Endometrial microvascular endothelial cells (primary cell): Measurements from ENCODE around the gene ZNF837. TPM values are rescaled to one million over a fixed set of nuclear protein-coding genes. Genes with fewer than 3 reads are reported as not detected.

Source experiments
- in situ Hi-C: cut with HindIII; loops from 2 replicates; pipeline ENCODE4 v1.10.0; 2017; ENCODE audit warnings: low sequenced_read_pairs, low pct_unique_long_range_greater_than_20kb; ENCODE audit errors: inconsistent ontology term
- total RNA-seq: library from RNA; depleted of rRNA; stranded (reverse); fragments of >200 nt; gene quantifications from one replicate; pipeline ENCODE4 v1.2.3, GENCODE V29; 2015; ENCODE audit errors: inconsistent ontology term

Gene ZNF837
- total RNA-seq, 1 donor from 2014 or later: 3.1 TPM

- in situ Hi-C loops: no loop called here
These were observed 16.8 kb upstream of the ZNF837 start for GRCh38 chr19:58397533-58398037.

GRCh38 chr19:58396691-58397532, 16.1 kb upstream of the ZNF837 start:
- in situ Hi-C loops: no loop called here

GRCh38 chr19:58395979-58396627, 15.3 kb upstream of the ZNF837 start:
- in situ Hi-C loops: no loop called here

GRCh38 chr19:58395220-58395978, 14.6 kb upstream of the ZNF837 start, which contains the start of gene RNF225:
Gene RNF225, plus strand, starts transcription at chr19:58395656. Its CDS starts 434 bp downstream, at chr19:58396090.
- in situ Hi-C loops: no loop called here

GRCh38 chr19:58394821-58395219, 14.0 kb upstream of the ZNF837 start:
- in situ Hi-C loops: no loop called here

- in situ Hi-C loops: no loop called here
These were observed 12.8 kb upstream of the ZNF837 start for GRCh38 chr19:58393725-58394033.

GRCh38 chr19:58392945-58393724, 12.3 kb upstream of the ZNF837 start:
- in situ Hi-C loops: no loop called here

- in situ Hi-C loops: no loop called here
These were observed 7.3 kb upstream of the ZNF837 start for GRCh38 chr19:58388175-58388526.

- in situ Hi-C loops: no loop called here
These were observed 6.7 kb upstream of the ZNF837 start for GRCh38 chr19:58387338-58388174.

GRCh38 chr19:58386576-58387337, 5.9 kb upstream of the ZNF837 start, which contains the start of gene RPS5:
Gene RPS5, plus strand, starts transcription at chr19:58387269. Its CDS starts 869 bp downstream, at chr19:58388138.
- in situ Hi-C loops: no loop called here

GRCh38 chr19:58385891-58386575, 5.2 kb upstream of the ZNF837 start:
- in situ Hi-C loops: no loop called here

GRCh38 chr19:58385313-58385890, 4.6 kb upstream of the ZNF837 start:
- in situ Hi-C loops: no loop called here

GRCh38 chr19:58382997-58383603, 2.3 kb upstream of the ZNF837 start:
- in situ Hi-C loops: no loop called here

GRCh38 chr19:58381460-58382212, 806 bp upstream of the ZNF837 start:
- in situ Hi-C loops: no loop called here

GRCh38 chr19:58380037-58380661, 681 bp downstream of the ZNF837 start:
- in situ Hi-C loops: no loop called here
